ENCODE data around the gene MSL3.

- TF ChIP-seq CTCF (IDR thresholded peaks at IDR 0.05; ENCODE audit: insufficient read depth, low read depth, low read length) (no peak), EZH2 (IDR thresholded peaks at IDR 0.05; ENCODE audit: insufficient read depth, low read length) (no peak)
Measured at GRCh38 chrX:11733614-11734013, 24.4 kb upstream of the MSL3 start.

Measured in astrocyte (in vitro differentiated cells and primary cell).